Measurements from ENCODE around the gene EGFLAM.

EGFLAM gene

DNA sequence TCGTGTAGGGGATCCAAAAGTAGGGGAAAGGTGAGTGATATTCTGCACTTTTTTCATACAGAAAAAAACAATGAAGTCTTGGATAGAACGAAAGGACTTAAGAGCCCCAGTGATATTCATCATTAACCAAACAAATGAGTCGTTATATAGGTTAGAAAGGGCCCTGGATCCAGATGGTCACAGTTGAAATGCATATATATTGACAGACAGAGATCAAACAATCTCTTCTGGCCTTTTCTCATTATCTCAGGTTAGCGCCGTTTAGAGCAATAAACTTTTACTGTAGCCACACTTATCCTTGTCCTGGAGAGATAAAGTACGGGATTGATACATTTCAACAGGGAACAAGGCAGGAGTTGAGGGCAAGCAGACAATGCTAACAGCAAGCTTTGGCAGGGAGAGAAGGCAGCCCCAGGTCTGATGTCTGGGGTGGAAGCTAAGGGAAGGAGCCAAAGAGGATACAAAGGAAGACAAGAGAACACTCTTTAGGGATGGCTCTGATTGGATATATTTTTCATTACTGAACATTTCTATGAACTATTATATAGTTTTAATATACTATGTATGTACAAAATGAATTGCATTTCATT is 221.1 kb downstream of the EGFLAM start:
- DNase-seq = no peak

DNA sequence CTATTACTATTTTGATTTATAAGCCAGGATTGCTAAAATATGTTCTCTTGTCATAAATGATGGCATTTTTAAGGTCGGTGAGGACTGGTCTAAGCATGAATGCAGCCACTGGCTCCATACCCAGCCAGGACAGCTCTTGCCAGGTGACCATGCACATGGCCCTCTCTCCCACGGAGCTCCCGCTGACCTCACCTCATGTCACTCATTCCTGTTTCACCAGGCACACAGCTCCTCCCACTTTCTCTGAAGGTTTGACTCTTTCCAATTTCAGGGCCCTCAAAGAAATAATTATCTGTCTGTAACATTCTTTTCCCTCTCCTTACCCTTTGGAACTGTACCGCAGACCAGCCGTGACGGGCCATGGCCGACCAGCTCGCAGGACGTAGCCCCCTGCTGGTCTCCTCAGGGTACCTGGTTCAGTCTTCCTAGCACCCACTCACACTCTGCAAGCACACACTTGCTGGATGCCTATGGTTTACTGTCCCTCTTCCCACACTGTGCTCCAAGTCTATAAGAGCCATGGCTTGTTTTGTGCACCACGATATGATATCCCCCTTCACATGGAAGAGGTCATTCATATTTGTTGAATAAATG is 225.5 kb downstream of the EGFLAM start:
- DNase-seq = no peak

DNA sequence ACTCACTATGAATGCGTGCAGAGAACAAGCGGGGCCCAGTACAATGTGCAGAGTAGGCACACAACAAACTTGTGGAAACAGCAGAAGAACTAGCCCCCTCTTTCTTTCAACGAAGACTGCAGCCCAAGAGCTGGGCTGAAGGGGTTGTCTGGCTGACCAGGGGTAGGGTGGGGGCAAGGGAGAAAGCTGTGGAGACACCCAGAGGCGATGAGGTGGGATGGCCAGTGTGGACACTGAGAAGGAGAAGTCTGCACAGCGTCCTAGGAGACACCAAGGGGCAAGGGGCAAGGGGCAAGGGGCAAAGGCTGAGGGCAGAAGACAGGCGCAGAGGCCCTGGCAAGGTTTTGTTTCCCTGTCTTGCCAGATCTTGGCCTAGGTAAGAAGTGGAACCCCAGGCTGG is 235.8 kb downstream of the EGFLAM start:
- no peak for DNase-seq

DNA sequence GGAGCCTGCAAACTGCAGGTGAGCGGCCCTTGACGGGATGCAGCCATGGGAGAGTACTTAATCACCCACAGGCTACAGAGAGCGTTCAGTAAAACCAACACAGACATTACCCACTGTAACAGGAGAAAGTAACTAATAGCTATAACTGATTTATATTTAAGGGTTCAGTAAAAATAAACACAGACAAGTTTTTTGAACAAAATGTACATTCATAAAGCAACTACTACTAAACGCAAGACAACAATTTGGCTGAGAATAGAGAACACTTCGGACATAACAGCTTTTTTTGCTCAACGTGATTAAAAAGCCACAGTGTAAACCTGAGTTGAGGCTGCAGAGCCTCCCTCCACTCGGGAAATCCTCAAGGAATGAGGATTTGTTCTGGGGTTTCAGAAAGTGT is 236.4 kb downstream of the EGFLAM start:
- no peak for DNase-seq

DNA sequence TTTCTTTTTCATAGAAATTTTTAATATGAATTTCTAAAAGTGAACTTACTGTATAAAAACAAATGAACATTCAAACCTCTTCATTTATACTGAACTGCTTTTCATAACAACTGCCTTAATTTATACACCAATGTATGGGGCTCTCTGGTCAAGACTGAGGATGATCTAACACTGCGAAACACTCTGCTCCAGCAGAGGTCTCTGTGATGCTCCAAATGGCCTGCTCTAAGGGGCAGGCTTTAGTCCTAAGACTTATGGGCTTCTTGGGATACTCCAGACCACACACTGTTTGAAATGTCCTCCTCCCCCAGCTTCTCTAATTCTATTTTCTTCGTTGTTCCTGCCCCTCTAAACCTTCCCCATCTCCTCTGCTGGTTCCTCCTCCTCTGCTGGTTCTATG is 239.6 kb downstream of the EGFLAM start:
- DNase-seq = no peak

DNA sequence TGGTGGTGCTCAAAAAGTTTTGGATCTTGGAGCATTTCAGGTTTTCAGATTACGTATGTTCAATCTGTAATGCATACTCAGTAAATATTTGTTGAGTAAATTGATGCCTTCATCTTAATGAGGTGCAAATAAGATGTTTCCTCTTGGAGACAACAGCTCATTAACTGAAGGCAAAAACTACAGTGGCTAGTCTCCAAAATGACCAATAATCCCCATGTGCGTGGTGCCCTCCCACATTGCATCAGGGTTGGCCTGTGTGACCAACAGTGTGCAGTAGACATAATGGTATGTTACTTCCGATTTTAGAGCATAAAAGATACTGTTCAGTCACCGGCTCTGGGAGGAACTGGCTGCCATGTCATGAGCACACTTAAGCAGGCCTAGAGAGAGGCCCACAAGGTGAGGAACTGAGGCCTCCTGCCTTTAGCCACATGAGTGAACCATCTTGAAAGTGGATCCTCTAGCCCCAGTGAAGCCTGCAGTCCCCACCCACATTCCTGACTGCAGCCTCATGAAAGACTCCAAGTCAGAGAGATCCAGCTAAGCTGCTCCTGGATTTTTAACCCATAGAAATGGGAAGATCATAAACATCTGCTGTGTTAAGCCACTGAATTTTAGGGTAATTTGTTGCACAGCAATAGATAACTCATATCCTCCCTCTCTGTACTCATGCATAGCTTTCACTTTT is 242.4 kb downstream of the EGFLAM start:
- DNase-seq = no peak

DNA sequence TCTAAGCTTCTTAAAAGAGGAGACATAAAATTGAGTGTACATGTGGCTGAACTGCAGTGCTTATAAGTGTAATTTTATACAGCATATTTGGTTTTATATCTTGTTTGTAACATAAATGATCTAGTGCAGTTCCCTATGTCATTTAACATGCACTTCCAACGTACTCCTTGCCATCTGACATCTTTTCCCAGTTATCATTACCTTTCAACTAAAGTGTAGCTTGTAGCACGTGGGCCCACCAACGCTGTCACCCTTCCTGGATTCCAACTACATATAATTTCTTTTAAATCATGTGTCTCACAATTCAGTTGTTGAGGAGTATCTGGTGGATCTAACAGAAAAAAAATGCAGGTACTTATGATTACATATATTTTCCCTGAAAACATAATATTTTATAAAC is 247.9 kb downstream of the EGFLAM start:
- no peak for DNase-seq

DNA sequence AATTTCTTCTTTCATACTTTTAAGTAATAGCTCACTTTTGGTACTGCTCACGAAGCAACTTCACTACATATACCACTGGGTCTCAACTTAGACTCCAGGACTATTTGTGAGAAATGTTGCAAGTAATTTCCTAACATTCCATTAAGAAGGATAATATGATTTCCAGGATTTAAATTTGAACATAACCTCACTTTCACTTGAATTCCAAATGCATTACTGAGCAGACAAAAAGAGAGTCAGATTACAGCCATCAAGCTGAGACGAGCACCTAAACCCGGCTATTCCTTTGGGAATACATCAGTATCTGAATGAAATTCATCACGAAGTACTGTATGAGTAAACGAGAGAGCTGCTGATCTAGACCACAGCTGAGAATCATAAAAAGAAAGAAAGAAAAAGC is 250.8 kb downstream of the EGFLAM start:
- DNase-seq = no peak
